Caco-2 (cell line): ENCODE data around the gene CA12. TPM values are rescaled to one million over a fixed set of nuclear protein-coding genes. Genes with fewer than 3 reads are reported as not detected.

Source experiments
- BruUV-seq: library from RNA; stranded (reverse); fragments of 400-500 nt; replicated peaks from 2 replicates; lab custom pipeline; 2021; lab: Mats Ljungman, UMichigan
- CTCF ChIA-PET: fragments of 300-600 bp; sonication (Branson Sonifier 250); formaldehyde crosslinking; loops from one replicate; lab custom pipeline; 2022; ENCODE audit warnings: antibody characterized with exemption; lab: Charles Lee
- POLR2A ChIA-PET: fragments of 300-600 bp; sonication (Branson Sonifier 250); formaldehyde crosslinking; loops from one replicate; lab custom pipeline; 2022; ENCODE audit warnings: antibody characterized with exemption; lab: Charles Lee
- DNase-seq, 2 experiments: peaks; one replicate each; pipeline versions ENCODE4 v3.0.0 to v3.0.0-alpha.2; 2020 to 2022
- H3K27me3 ChIP-seq: replicated peaks from 2 replicates; pipeline ENCODE4 v1.6.0; 2011; ENCODE audit warnings: low read length; ENCODE audit not compliant: control insufficient read depth, insufficient read depth
- H3K36me3 ChIP-seq: 2 replicates; pipeline ENCODE4 v1.5.1; 2011; ENCODE audit warnings: low read length; ENCODE audit not compliant: control insufficient read depth, insufficient read depth
- H3K4me1 ChIP-seq: fragments of 250-450 bp; sonication (Bioruptor Pico); 2 replicates; pipeline ENCODE4 v1.5.1; 2020; ENCODE audit warnings: mild to moderate bottlenecking
- H3K4me3 ChIP-seq: 2 replicates; pipeline ENCODE4 v1.5.1; 2011; ENCODE audit warnings: low read depth, mild to moderate bottlenecking, control low read depth, low read length
- H3K9me3 ChIP-seq: fragments of 250-450 bp; sonication (Bioruptor Pico); 2 replicates; pipeline ENCODE4 v1.5.1; 2020; ENCODE audit warnings: mild to moderate bottlenecking, moderate library complexity
- H3K27ac Mint-ChIP-seq: one replicate; pipeline ENCODE4 v1.8.0; 2022; ENCODE audit warnings: mixed read lengths; ENCODE audit not compliant: unreplicated experiment
- H3K27me3 Mint-ChIP-seq: one replicate; pipeline ENCODE4 v1.8.0; 2022; ENCODE audit warnings: mixed read lengths; ENCODE audit not compliant: insufficient read depth, unreplicated experiment
- H3K36me3 Mint-ChIP-seq: one replicate; pipeline ENCODE4 v1.8.0; 2022; ENCODE audit warnings: mild to moderate bottlenecking, mixed read lengths; ENCODE audit not compliant: insufficient read depth, unreplicated experiment
- H3K4me1 Mint-ChIP-seq: one replicate; pipeline ENCODE4 v1.8.0; 2022; ENCODE audit warnings: low read depth, mixed read lengths; ENCODE audit not compliant: unreplicated experiment
- H3K4me3 Mint-ChIP-seq: one replicate; pipeline ENCODE4 v1.8.0; 2022; ENCODE audit warnings: mild to moderate bottlenecking, moderate library complexity, mixed read lengths; ENCODE audit not compliant: unreplicated experiment
- H3K9me3 Mint-ChIP-seq: one replicate; pipeline ENCODE4 v1.8.0; 2022; ENCODE audit warnings: mixed read lengths; ENCODE audit not compliant: unreplicated experiment
- intact Hi-C: fragments of 100-400 bp; cut with micrococcal nuclease; formaldehyde crosslinking; loops from one replicate; pipeline ENCODE4 v1.10.0; 2022; ENCODE audit not compliant: unreplicated experiment
- total RNA-seq: library from RNA; stranded (reverse); gene quantifications from 2 replicates; pipeline ENCODE4 v1.2.3, GENCODE V29; 2022
- TF ChIP-seq, protein P1 (sequence below), 2 experiments: fragments of 200-600 bp in 1 of 2; IDR thresholded peaks; 1 replicate in 1 of 2; 2 replicates in 1 of 2; pipeline versions ENCODE4 v1.5.1 to v1.8.0; 2011 to 2022; ENCODE audit warnings: antibody characterized with exemption in 1 of 2, control low read depth in 1 of 2, inconsistent platforms in 1 of 2, low read depth in 1 of 2, low read length in 1 of 2, mild to moderate bottlenecking in 1 of 2, moderate library complexity in 1 of 2; ENCODE audit not compliant: insufficient read depth in 1 of 2, severe bottlenecking in 1 of 2, unreplicated experiment in 1 of 2

The CA12 gene
- total RNA-seq, 1 experiment from 2014 or later: 1.0 TPM

DNA sequence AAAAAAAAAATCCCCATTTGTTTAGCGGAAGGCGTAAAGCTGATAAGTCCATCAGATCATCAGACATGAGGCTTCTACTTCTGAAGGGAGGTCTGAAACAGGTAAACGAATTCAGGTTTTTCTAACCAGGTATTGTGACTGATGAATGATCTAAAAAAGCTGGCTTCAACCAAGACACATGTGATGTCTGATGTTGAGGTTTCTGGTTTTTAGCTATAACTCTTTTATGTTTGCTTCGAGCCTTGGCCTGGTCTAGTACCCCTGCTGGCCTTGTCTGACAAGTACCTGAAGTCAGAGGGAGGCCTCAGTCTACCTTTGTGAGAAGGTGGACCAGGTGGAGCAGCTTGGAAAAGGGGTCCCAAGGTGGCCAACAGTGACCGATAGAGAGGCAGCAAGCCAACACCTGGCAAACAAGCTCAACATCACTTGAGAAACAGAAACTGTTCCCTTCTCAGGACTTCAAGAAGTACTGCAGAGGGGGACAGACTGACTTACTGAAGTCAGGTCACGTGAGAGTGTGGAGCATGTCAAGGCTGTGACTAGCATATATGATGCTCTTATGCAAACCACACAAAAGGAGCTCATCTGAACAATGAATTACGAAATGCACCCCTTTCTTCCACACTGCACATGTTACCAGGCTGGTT is 33.0 kb upstream of the CA12 start:
- peaks cover 10% of the 10 kb centered on the region for H3K9me3 Mint-ChIP-seq
- TF ChIP-seq, protein P1, sequence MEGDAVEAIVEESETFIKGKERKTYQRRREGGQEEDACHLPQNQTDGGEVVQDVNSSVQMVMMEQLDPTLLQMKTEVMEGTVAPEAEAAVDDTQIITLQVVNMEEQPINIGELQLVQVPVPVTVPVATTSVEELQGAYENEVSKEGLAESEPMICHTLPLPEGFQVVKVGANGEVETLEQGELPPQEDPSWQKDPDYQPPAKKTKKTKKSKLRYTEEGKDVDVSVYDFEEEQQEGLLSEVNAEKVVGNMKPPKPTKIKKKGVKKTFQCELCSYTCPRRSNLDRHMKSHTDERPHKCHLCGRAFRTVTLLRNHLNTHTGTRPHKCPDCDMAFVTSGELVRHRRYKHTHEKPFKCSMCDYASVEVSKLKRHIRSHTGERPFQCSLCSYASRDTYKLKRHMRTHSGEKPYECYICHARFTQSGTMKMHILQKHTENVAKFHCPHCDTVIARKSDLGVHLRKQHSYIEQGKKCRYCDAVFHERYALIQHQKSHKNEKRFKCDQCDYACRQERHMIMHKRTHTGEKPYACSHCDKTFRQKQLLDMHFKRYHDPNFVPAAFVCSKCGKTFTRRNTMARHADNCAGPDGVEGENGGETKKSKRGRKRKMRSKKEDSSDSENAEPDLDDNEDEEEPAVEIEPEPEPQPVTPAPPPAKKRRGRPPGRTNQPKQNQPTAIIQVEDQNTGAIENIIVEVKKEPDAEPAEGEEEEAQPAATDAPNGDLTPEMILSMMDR (IDR thresholded peaks at IDR 0.05; ENCODE audit: insufficient read depth in 1 of 2, low read depth in 1 of 2, low read length in 1 of 2, severe bottlenecking in 1 of 2, unreplicated experiment in 1 of 2): no peak
- H3K4me1 ChIP-seq: no peaks in the 10 kb centered on the region
- ChIA-PET CTCF (no interaction called here), POLR2A (interaction anchor here (0.6 kb wide), 1 partner anchor 377 kb away, joined by 12 read pairs; no protein-coding TSS in a partner anchor)
- H3K4me1 Mint-ChIP-seq: no peaks in the 10 kb centered on the region
- H3K4me3 ChIP-seq: no peak overlapping the region
- BruUV-seq: no TSS peak
- H3K27ac Mint-ChIP-seq: no peak overlapping the region
- H3K36me3 Mint-ChIP-seq: no peaks in the 10 kb centered on the region
- no peaks in the 10 kb centered on the region for H3K36me3 ChIP-seq
- intact Hi-C loops: no loop called here
- no peaks in the 10 kb centered on the region for H3K27me3 Mint-ChIP-seq
- no peak overlapping the region for H3K4me3 Mint-ChIP-seq
- DNase-seq: no peak
- no peaks in the 10 kb centered on the region for H3K9me3 ChIP-seq
- no peaks in the 10 kb centered on the region for H3K27me3 ChIP-seq

DNA sequence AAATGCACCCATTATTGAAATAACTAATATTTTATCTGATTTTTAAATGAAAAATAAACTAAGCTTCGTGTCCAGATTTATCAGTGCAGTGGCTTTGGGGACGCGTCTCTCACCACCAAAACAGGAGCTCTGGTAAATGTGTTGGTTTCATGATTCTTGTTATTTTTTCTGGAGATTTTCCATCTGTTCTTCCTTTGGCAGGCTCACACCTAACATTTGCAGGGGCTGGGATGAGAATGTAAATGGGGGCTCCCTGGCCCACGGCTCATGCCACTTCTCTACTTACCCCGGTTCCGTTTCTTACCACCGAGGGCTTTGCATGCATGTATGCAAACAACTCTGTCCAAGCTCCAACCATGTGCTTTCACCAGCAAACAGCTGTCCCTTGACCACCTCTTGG is 30.9 kb upstream of the CA12 start:
- DNase-seq: no peak
- Histone ChIP-seq H3K36me3 (no peaks in the 10 kb centered on the region), H3K27me3 (no peaks in the 10 kb centered on the region), H3K4me1 (no peaks in the 10 kb centered on the region), H3K4me3 (no peak overlapping the region), H3K9me3 (no peaks in the 10 kb centered on the region)
- ChIA-PET CTCF (no interaction called here), POLR2A (no interaction called here)
- no TSS peak for BruUV-seq
- no peaks in the 10 kb centered on the region for H3K36me3 Mint-ChIP-seq
- TF ChIP-seq, protein P1 (IDR thresholded peaks at IDR 0.05; ENCODE audit: insufficient read depth in 1 of 2, low read depth in 1 of 2, low read length in 1 of 2, severe bottlenecking in 1 of 2, unreplicated experiment in 1 of 2): no peak
- peaks cover 10% of the 10 kb centered on the region for H3K9me3 Mint-ChIP-seq
- no peaks in the 10 kb centered on the region for H3K4me1 Mint-ChIP-seq
- H3K27me3 Mint-ChIP-seq: no peaks in the 10 kb centered on the region
- no peak overlapping the region for H3K27ac Mint-ChIP-seq
- no peak overlapping the region for H3K4me3 Mint-ChIP-seq
- intact Hi-C loops: no loop called here

DNA sequence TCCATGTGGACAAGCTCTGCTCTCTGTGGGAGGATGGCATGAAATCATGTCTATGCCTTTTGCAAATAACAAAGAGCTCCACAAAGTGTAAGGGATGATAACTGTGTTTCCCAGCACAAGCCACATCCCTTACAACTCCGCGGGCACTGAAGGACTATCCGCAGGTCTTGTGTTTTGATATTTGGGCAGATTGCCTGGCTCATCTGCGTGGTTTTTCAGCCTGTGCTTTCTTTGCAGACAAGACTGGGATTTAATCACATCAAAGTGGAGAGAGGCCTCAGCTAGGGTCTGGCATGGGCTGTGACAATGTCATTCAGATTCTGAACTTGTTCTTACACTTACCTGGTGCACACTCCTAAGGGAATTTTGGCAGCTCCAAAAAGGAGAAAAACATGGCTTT is 30.2 kb upstream of the CA12 start:
- Mint-ChIP-seq H3K9me3 (peaks cover 9% of the 10 kb centered on the region), H3K4me1 (no peaks in the 10 kb centered on the region), H3K4me3 (no peak overlapping the region), H3K27me3 (no peaks in the 10 kb centered on the region), H3K36me3 (no peaks in the 10 kb centered on the region), H3K27ac (no peak overlapping the region)
- Histone ChIP-seq H3K4me3 (no peak overlapping the region), H3K4me1 (no peaks in the 10 kb centered on the region), H3K36me3 (no peaks in the 10 kb centered on the region), H3K27me3 (no peaks in the 10 kb centered on the region), H3K9me3 (no peaks in the 10 kb centered on the region)
- no TSS peak for BruUV-seq
- TF ChIP-seq, protein P1 (IDR thresholded peaks at IDR 0.05; ENCODE audit: insufficient read depth in 1 of 2, low read depth in 1 of 2, low read length in 1 of 2, severe bottlenecking in 1 of 2, unreplicated experiment in 1 of 2): no peak
- CTCF ChIA-PET: interaction anchor here (0.5 kb wide), 1 partner anchor 938 kb away, joined by 3 read pairs; no protein-coding TSS in a partner anchor
- intact Hi-C loops: no loop called here
- POLR2A ChIA-PET: no interaction called here
- no peak for DNase-seq
